Neural progenitor cell (in vitro differentiated cells): ENCODE measurements around the gene KCNN2.

Experiments used
- CTCF ChIP-seq: fragments of 200-600 bp; sonication (generic); IDR thresholded peaks from 2 replicates; pipeline ENCODE4 v1.5.1; 2017; ENCODE audit warnings: antibody characterized with exemption, mild to moderate bottlenecking
- EZH2phosphoT487 ChIP-seq: fragments of 200-600 bp; sonication (generic); IDR thresholded peaks from 2 replicates; pipeline ENCODE4 v1.6.1; 2017; ENCODE audit warnings: antibody characterized with exemption

GRCh38 chr5:114316167-114316566 is 45.7 kb upstream of the KCNN2 start:
- TF ChIP-seq CTCF (peak; percentile 44), EZH2phosphoT487 (no peak)
